H1 (cell line): ENCODE data around the gene BBLN. TPM values are rescaled to one million over a fixed set of nuclear protein-coding genes. Genes with fewer than 3 reads are reported as not detected.

Experiments
- ATF3 ChIP-seq: IDR thresholded peaks from 2 replicates; pipeline ENCODE4 v1.6.1; 2011; ENCODE audit warnings: low read depth, mild to moderate bottlenecking, low read length; ENCODE audit not compliant: insufficient read depth
- BRCA1 ChIP-seq: IDR thresholded peaks from 2 replicates; pipeline ENCODE4 v1.6.1; 2012; ENCODE audit warnings: low read depth, low read length, improper control_type of control experiment
- CHD1 ChIP-seq: IDR thresholded peaks from 2 replicates; pipeline ENCODE4 v1.6.1; 2012; ENCODE audit warnings: low read depth, low read length, improper control_type of control experiment
- CHD2 ChIP-seq: IDR thresholded peaks from 2 replicates; pipeline ENCODE4 v1.6.1; 2012; ENCODE audit warnings: low read length, improper control_type of control experiment
- GTF2F1 ChIP-seq: IDR thresholded peaks from 2 replicates; pipeline ENCODE4 v1.6.1; 2012; ENCODE audit warnings: low read depth, low read length, improper control_type of control experiment, borderline replicate concordance
- RNF2 ChIP-seq: fragments of 200-900, 300-1000 bp; sonication (generic); IDR thresholded peaks from 2 replicates; pipeline ENCODE4 v1.7.1; 2016; ENCODE audit warnings: borderline replicate concordance, low read depth, mild to moderate bottlenecking, antibody characterized with exemption, low read length; ENCODE audit not compliant: poor library complexity, severe bottlenecking; ENCODE audit errors: missing control alignments
- SIRT6 ChIP-seq: IDR thresholded peaks from one replicate; pipeline ENCODE4 v1.7.1; 2012; ENCODE audit warnings: low read length, inconsistent platforms
- TBP ChIP-seq: IDR thresholded peaks from 2 replicates; pipeline ENCODE4 v1.6.1; 2011; ENCODE audit warnings: low read depth, low read length, improper control_type of control experiment
- TEAD4 ChIP-seq: IDR thresholded peaks from 2 replicates; pipeline ENCODE4 v1.6.1; 2012; ENCODE audit warnings: low read depth, low read length, inconsistent platforms, mixed read lengths
- polyA plus RNA-seq, 7 experiments: library from polyadenylated mRNA; depleted of rRNA in 3 of 7; stranded (reverse) in 5 of 7; unstranded in 2 of 7; fragments of >200 nt in 5 of 7; fragments of 200-250 nt in 2 of 7; gene quantifications; 1 replicate in 5 of 7; 2 replicates in 1 of 7; 4 replicates in 1 of 7; pipeline versions ENCODE4 v1.2.1 to v1.2.3, GENCODE V29; 2011 to 2013; ENCODE audit warnings: missing spikeins in 2 of 7, mixed read lengths in 2 of 7
- total RNA-seq: library from RNA; stranded (reverse); fragmentation: NEBNext Ultra II Directional; extraction: Animal tissue kit (Norgen Biotek cat#: 25700); gene quantifications from 2 replicates; pipeline ENCODE4 v1.2.1, GENCODE V29; 2021
- TF ChIP-seq, protein P1 (sequence below), 3 experiments: IDR thresholded peaks; 1 replicate in 2 of 3; 2 replicates in 1 of 3; pipeline versions ENCODE4 v1.5.1 to v1.6.1; 2011; ENCODE audit warnings: low read length in 3 of 3, mild to moderate bottlenecking in 3 of 3, inconsistent platforms in 2 of 3, low read depth in 1 of 3, moderate library complexity in 1 of 3; ENCODE audit not compliant: insufficient read depth in 1 of 3; ENCODE audit errors: control extremely low read depth in 1 of 3
- TF ChIP-seq, protein P2 (sequence below): IDR thresholded peaks from 2 replicates; pipeline ENCODE4 v1.6.1; 2011; ENCODE audit warnings: low read length, improper control_type of control experiment

Gene BBLN
- total and polyA plus RNA-seq, 2 of the 8 experiments (the other 6 are each of a cell fraction or from before 2014, with no cell fraction given) = 63.1 to 164 TPM

- TF ChIP-seq, protein P1, sequence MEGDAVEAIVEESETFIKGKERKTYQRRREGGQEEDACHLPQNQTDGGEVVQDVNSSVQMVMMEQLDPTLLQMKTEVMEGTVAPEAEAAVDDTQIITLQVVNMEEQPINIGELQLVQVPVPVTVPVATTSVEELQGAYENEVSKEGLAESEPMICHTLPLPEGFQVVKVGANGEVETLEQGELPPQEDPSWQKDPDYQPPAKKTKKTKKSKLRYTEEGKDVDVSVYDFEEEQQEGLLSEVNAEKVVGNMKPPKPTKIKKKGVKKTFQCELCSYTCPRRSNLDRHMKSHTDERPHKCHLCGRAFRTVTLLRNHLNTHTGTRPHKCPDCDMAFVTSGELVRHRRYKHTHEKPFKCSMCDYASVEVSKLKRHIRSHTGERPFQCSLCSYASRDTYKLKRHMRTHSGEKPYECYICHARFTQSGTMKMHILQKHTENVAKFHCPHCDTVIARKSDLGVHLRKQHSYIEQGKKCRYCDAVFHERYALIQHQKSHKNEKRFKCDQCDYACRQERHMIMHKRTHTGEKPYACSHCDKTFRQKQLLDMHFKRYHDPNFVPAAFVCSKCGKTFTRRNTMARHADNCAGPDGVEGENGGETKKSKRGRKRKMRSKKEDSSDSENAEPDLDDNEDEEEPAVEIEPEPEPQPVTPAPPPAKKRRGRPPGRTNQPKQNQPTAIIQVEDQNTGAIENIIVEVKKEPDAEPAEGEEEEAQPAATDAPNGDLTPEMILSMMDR (IDR thresholded peaks at IDR 0.05; ENCODE audit: control extremely low read depth in 1 of 3, insufficient read depth in 1 of 3, low read depth in 1 of 3, low read length in 3 of 3) = peak in 2 of 3 experiments; percentile 86 to 96; a peak in 3 of 4 replicates
- TF ChIP-seq SIRT6 = no peak
- TF ChIP-seq TBP = no peak
- no peak for TF ChIP-seq RNF2
- no peak for TF ChIP-seq CHD2
- no peak for TF ChIP-seq TEAD4
- TF ChIP-seq ATF3 = no peak
- no peak for TF ChIP-seq BRCA1
- TF ChIP-seq, protein P2, sequence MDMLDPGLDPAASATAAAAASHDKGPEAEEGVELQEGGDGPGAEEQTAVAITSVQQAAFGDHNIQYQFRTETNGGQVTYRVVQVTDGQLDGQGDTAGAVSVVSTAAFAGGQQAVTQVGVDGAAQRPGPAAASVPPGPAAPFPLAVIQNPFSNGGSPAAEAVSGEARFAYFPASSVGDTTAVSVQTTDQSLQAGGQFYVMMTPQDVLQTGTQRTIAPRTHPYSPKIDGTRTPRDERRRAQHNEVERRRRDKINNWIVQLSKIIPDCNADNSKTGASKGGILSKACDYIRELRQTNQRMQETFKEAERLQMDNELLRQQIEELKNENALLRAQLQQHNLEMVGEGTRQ = no peak
- no peak for TF ChIP-seq GTF2F1
- no peak for TF ChIP-seq CHD1
These were observed 35.0 kb upstream of the BBLN start (continued) for GRCh38 chr9:128124873-128125579.
